C4-2B (cell line): ENCODE data around the gene MCEMP1.

Experiments
- ZFX ChIP-seq: fragments of 450-650 bp; IDR thresholded peaks from 2 replicates; pipeline ENCODE4 v1.6.1; 2017
- TF ChIP-seq, protein P1 (sequence below): fragments of 450-650 bp; conservative IDR thresholded peaks from 2 replicates; pipeline ENCODE4 v1.5.1; 2017; ENCODE audit warnings: mild to moderate bottlenecking

DNA sequence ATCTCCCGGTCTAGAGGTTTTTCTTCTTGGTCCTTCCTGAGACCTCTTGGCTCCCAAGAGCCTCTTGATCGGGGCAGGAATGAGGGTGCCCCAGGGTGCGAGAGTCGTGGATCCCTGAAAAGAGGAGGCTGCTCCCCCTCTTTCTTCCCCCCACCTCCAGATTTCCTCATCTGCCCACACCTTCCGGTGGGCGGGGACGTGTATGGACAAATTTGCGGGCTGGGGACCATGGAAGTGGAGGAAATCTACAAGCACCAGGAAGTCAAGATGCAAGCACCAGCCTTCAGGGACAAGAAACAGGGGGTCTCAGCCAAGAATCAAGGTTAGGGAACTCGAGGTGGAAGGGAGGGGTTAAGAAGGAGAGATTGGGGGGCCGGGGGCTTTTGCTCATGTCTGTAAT lies at the start of gene MCEMP1:
- TF ChIP-seq, protein P1, sequence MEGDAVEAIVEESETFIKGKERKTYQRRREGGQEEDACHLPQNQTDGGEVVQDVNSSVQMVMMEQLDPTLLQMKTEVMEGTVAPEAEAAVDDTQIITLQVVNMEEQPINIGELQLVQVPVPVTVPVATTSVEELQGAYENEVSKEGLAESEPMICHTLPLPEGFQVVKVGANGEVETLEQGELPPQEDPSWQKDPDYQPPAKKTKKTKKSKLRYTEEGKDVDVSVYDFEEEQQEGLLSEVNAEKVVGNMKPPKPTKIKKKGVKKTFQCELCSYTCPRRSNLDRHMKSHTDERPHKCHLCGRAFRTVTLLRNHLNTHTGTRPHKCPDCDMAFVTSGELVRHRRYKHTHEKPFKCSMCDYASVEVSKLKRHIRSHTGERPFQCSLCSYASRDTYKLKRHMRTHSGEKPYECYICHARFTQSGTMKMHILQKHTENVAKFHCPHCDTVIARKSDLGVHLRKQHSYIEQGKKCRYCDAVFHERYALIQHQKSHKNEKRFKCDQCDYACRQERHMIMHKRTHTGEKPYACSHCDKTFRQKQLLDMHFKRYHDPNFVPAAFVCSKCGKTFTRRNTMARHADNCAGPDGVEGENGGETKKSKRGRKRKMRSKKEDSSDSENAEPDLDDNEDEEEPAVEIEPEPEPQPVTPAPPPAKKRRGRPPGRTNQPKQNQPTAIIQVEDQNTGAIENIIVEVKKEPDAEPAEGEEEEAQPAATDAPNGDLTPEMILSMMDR = no peak
- no peak for TF ChIP-seq ZFX
